Umbilical cord (tissue), 1 donor: ENCODE results near the gene HDAC11. TPM values are rescaled to one million over a fixed set of nuclear protein-coding genes. Genes with fewer than 3 reads are reported as not detected.

Experiments
- total RNA-seq: library from RNA; depleted of rRNA; stranded (reverse); fragments of >200 nt; gene quantifications from one replicate; pipeline ENCODE4 v1.2.3, GENCODE V29; 2014; ENCODE audit warnings: low replicate concordance; ENCODE audit not compliant: insufficient read depth

The HDAC11 gene
- total RNA-seq, 1 donor from 2014 or later = 7.9 TPM

Other genes with a start within 250 kb of the HDAC11 start
- gene NUP210, start 60.0 kb upstream of the HDAC11 start, total RNA-seq = 1.9 TPM
- gene FBLN2, start 68.8 kb downstream of the HDAC11 start, total RNA-seq = 309 TPM